HG03103 (cell line): Measurements from ENCODE around the gene ZDHHC1.

Source experiments
- ATAC-seq: cut with Tn5 transposase; IDR thresholded peaks from one replicate; pipeline ENCODE4 v1.9.1; 2021; ENCODE audit warnings: low read depth; ENCODE audit not compliant: unreplicated experiment

ZDHHC1 gene

GRCh38 chr16:67415872-67416793, at the start of gene ZDHHC1:
Gene ZDHHC1 (minus strand): TSS chr16:67416477. CDS start chr16:67407775, 8,702 bp downstream.
- no peak for ATAC-seq

- no peak for ATAC-seq
Observed at GRCh38 chr16:67464565-67464964, 48.3 kb upstream of the ZDHHC1 start.

- ATAC-seq: no peak
Observed at GRCh38 chr16:67463691-67464090, 47.4 kb upstream of the ZDHHC1 start.

- no peak for ATAC-seq
Observed at GRCh38 chr16:67463059-67463458, 46.8 kb upstream of the ZDHHC1 start.

- ATAC-seq: no peak
Observed at GRCh38 chr16:67462279-67462655, 46.0 kb upstream of the ZDHHC1 start.

GRCh38 chr16:67461600-67462278, 45.5 kb upstream of the ZDHHC1 start:
- ATAC-seq: no peak

GRCh38 chr16:67460961-67461360, 44.7 kb upstream of the ZDHHC1 start:
- no peak for ATAC-seq

GRCh38 chr16:67460168-67460567, 43.9 kb upstream of the ZDHHC1 start:
- ATAC-seq: no peak

GRCh38 chr16:67459861-67460150, 43.5 kb upstream of the ZDHHC1 start:
- ATAC-seq: no peak

- no peak for ATAC-seq
Observed at GRCh38 chr16:67459066-67459860, 43.0 kb upstream of the ZDHHC1 start.

- no peak for ATAC-seq
Observed at GRCh38 chr16:67458121-67458641, 41.9 kb upstream of the ZDHHC1 start.

- no peak for ATAC-seq
Observed at GRCh38 chr16:67457611-67458010, 41.3 kb upstream of the ZDHHC1 start.

GRCh38 chr16:67456391-67457081, 40.3 kb upstream of the ZDHHC1 start:
- ATAC-seq: no peak

GRCh38 chr16:67454852-67455251, 38.6 kb upstream of the ZDHHC1 start:
- ATAC-seq: no peak

GRCh38 chr16:67454104-67454503, 37.8 kb upstream of the ZDHHC1 start:
- no peak for ATAC-seq

GRCh38 chr16:67451704-67452435, 35.6 kb upstream of the ZDHHC1 start:
- no peak for ATAC-seq

GRCh38 chr16:67451061-67451703, 34.9 kb upstream of the ZDHHC1 start:
- ATAC-seq: no peak

GRCh38 chr16:67449739-67450138, 33.5 kb upstream of the ZDHHC1 start:
- ATAC-seq: no peak

GRCh38 chr16:67449336-67449735, 33.1 kb upstream of the ZDHHC1 start:
- ATAC-seq: no peak
